ENCODE measurements around the gene PDZD11. TPM values are rescaled to one million over a fixed set of nuclear protein-coding genes. Genes with fewer than 3 reads are reported as not detected.

Gene PDZD11
- total RNA-seq, 1 experiment from 2014 or later = 102 TPM

GRCh38 chrX:70260104-70260503 lies 29.6 kb downstream of the PDZD11 start, which contains the start of gene P2RY4:
Gene P2RY4 (minus strand): TSS chrX:70260204. CDS start chrX:70259624, 580 bp downstream.
- no TSS peak for BruUV-seq (replicated peaks)
- H3K27ac ChIP-seq (ENCODE audit: low read length) = no peak within 1 kb of the TSS
- no peak for ATAC-seq

GRCh38 chrX:70257423-70258288 lies 32.1 kb downstream of the PDZD11 start:
- Histone ChIP-seq H3K27ac (ENCODE audit: low read length) (no peak overlapping the region), H3K4me1 (ENCODE audit: control insufficient read depth, insufficient read depth, low read length) (no peaks in the 10 kb centered on the region), H3K27me3 (ENCODE audit: control insufficient read depth, insufficient read depth, low read length) (no peaks in the 10 kb centered on the region), H3K4me3 (ENCODE audit: low read depth in 2 of 2, low read length in 2 of 2) (no peak overlapping the region), H3K9me3 (ENCODE audit: control insufficient read depth, insufficient read depth, low read depth, low read length) (no peaks in the 10 kb centered on the region), H3K36me3 (ENCODE audit: control insufficient read depth, insufficient read depth, low read length) (no peaks in the 10 kb centered on the region)
- no TSS peak for BruUV-seq (replicated peaks)
- POLR2A ChIA-PET = no interaction called here
- DNase-seq (ENCODE audit: low read depth, low spot score) = no peak
- CTCF ChIA-PET = no interaction called here
- ATAC-seq = no peak
- in situ Hi-C loops (cut with HindIII; ENCODE audit: low pct_unique_long_range_greater_than_20kb, low sequenced_read_pairs) (no loop called here), intact Hi-C loops (cut with micrococcal nuclease; ENCODE audit: unreplicated experiment) (no loop called here)
- TF ChIP-seq REST (IDR thresholded peaks at IDR 0.05; ENCODE audit: insufficient read depth in 1 of 2, low read depth in 2 of 2, low read length in 1 of 2) (no peak), SIN3A (IDR thresholded peaks at IDR 0.05; ENCODE audit: borderline replicate concordance, insufficient read depth, low read depth, low read length) (no peak), TCF7L2 (IDR thresholded peaks at IDR 0.05; ENCODE audit: low read depth, low read length) (no peak), POLR2AphosphoS5 (IDR thresholded peaks at IDR 0.05; ENCODE audit: low read depth, low read length) (no peak)

More at GRCh38 chrX:70260104-70260503, 29.6 kb downstream of the PDZD11 start, which contains the start of gene P2RY4:
- no peak for TF ChIP-seq REST (IDR thresholded peaks at IDR 0.05; ENCODE audit: insufficient read depth in 1 of 2, low read depth in 2 of 2, low read length in 1 of 2)
- TF ChIP-seq TCF7L2 (IDR thresholded peaks at IDR 0.05; ENCODE audit: low read depth, low read length) = no peak
- TF ChIP-seq CTCF (IDR thresholded peaks at IDR 0.05) = no peak
- no peak for TF ChIP-seq SIN3A (IDR thresholded peaks at IDR 0.05; ENCODE audit: borderline replicate concordance, insufficient read depth, low read depth, low read length)
- no peak for TF ChIP-seq POLR2AphosphoS5 (IDR thresholded peaks at IDR 0.05; ENCODE audit: low read depth, low read length)
- intact Hi-C loops (cut with micrococcal nuclease; ENCODE audit: unreplicated experiment) = loop anchor here (5.0 kb wide), 1 partner anchor 63 kb away; no protein-coding TSS in a partner anchor
- peaks cover 2% of the 10 kb centered on the region; the same call in 1 of the 2 replicates for H3K27me3 ChIP-seq (ENCODE audit: control insufficient read depth, insufficient read depth, low read length)
- H3K4me3 ChIP-seq (ENCODE audit: low read depth in 2 of 2, low read length in 2 of 2) = no peak within 1 kb of the TSS
- in situ Hi-C loops (cut with HindIII; ENCODE audit: low pct_unique_long_range_greater_than_20kb, low sequenced_read_pairs) = no loop called here
- no peaks in the 10 kb centered on the region for H3K36me3 ChIP-seq (ENCODE audit: control insufficient read depth, insufficient read depth, low read length)
- CTCF ChIA-PET = no interaction called here
- no peaks in the 10 kb centered on the region for H3K9me3 ChIP-seq (ENCODE audit: control insufficient read depth, insufficient read depth, low read depth, low read length)
- no peak for DNase-seq (ENCODE audit: low read depth, low spot score)
- no peaks in the 10 kb centered on the region for H3K4me1 ChIP-seq (ENCODE audit: control insufficient read depth, insufficient read depth, low read length)
- POLR2A ChIA-PET = no interaction called here

Measured in Panc1 (cell line).